HepG2 (cell line): ENCODE measurements around the gene MTFP1. TPM values are rescaled to one million over a fixed set of nuclear protein-coding genes. Genes with fewer than 3 reads are reported as not detected.

Experiments
- ARID2 ChIP-seq: sonication (generic); formaldehyde crosslinking; IDR thresholded peaks from 2 replicates; pipeline ENCODE4 v1.8.1; 2022; ENCODE audit warnings: mild to moderate bottlenecking, missing genetic modification reagents, borderline replicate concordance
- ASH2L ChIP-seq: fragments of 300-600, 200-600 bp; sonication (generic); IDR thresholded peaks from 2 replicates; pipeline ENCODE4 v1.7.0; 2017; ENCODE audit warnings: low read depth, mild to moderate bottlenecking, moderate library complexity, mixed read lengths, low read length; ENCODE audit not compliant: insufficient read length
- BRF2 ChIP-seq: sonication (generic); formaldehyde crosslinking; IDR thresholded peaks from 2 replicates; pipeline ENCODE4 v1.8.1; 2022; ENCODE audit warnings: mild to moderate bottlenecking, missing genetic modification reagents
- FLYWCH1 ChIP-seq: sonication (generic); formaldehyde crosslinking; IDR thresholded peaks from 2 replicates; pipeline ENCODE4 v1.8.1; 2023; ENCODE audit warnings: mild to moderate bottlenecking, missing genetic modification reagents
- GATAD2A ChIP-seq: IDR thresholded peaks from 2 replicates; pipeline ENCODE4 v1.6.1; 2016
- HOXD1 ChIP-seq: sonication (generic); formaldehyde crosslinking; IDR thresholded peaks from 2 replicates; pipeline ENCODE4 v1.5.0; 2020; ENCODE audit warnings: missing genetic modification reagents
- IKZF4 ChIP-seq: sonication (generic); formaldehyde crosslinking; IDR thresholded peaks from 2 replicates; pipeline ENCODE4 v1.5.1; 2020; ENCODE audit warnings: borderline replicate concordance, mild to moderate bottlenecking, low read depth, missing genetic modification reagents; ENCODE audit errors: not compliant biosample characterization
- KAT8 ChIP-seq: IDR thresholded peaks from 2 replicates; pipeline ENCODE4 v1.6.1; 2016; ENCODE audit warnings: missing genetic modification reagents, missing compliant biosample characterization
- MYPOP ChIP-seq: sonication (generic); formaldehyde crosslinking; IDR thresholded peaks from 2 replicates; pipeline ENCODE4 v1.8.1; 2023; ENCODE audit warnings: mild to moderate bottlenecking, moderate library complexity, missing genetic modification reagents
- TFE3 ChIP-seq: IDR thresholded peaks from 2 replicates; pipeline ENCODE4 v1.6.1; 2016
- TOE1 ChIP-seq: sonication (generic); formaldehyde crosslinking; IDR thresholded peaks from 2 replicates; pipeline ENCODE4 v1.4.0; 2020; ENCODE audit warnings: mild to moderate bottlenecking, missing genetic modification reagents
- ZFP82 ChIP-seq: sonication (generic); formaldehyde crosslinking; IDR thresholded peaks from 2 replicates; pipeline ENCODE4 v1.5.1; 2020; ENCODE audit warnings: mild to moderate bottlenecking, missing genetic modification reagents, borderline replicate concordance
- ZHX2 ChIP-seq, 2 experiments: sonication (generic) in 1 of 2; formaldehyde crosslinking in 1 of 2; IDR thresholded peaks; 2 replicates each; pipeline versions ENCODE4 v1.6.1 to v1.9.0; 2014 to 2022; ENCODE audit warnings: antibody characterized with exemption in 1 of 2, borderline replicate concordance in 1 of 2, inconsistent platforms in 1 of 2, low read depth in 1 of 2, missing genetic modification reagents in 1 of 2
- ZNF34 ChIP-seq: sonication (generic); formaldehyde crosslinking; IDR thresholded peaks from 2 replicates; pipeline ENCODE4 v1.4.0; 2020; ENCODE audit warnings: mild to moderate bottlenecking, missing genetic modification reagents, borderline replicate concordance
- ZNF354B ChIP-seq: sonication (generic); formaldehyde crosslinking; IDR thresholded peaks from 2 replicates; pipeline ENCODE4 v1.8.0; 2022; ENCODE audit warnings: mild to moderate bottlenecking, missing genetic modification reagents
- ZNF543 ChIP-seq: sonication (generic); formaldehyde crosslinking; IDR thresholded peaks from 2 replicates; pipeline ENCODE4 v1.4.0; 2020; ENCODE audit warnings: mild to moderate bottlenecking, missing genetic modification reagents
- ZNF674 ChIP-seq: sonication (generic); formaldehyde crosslinking; IDR thresholded peaks from 2 replicates; pipeline ENCODE4 v1.5.0; 2020; ENCODE audit warnings: low read depth, mild to moderate bottlenecking, missing genetic modification reagents
- ZNF7 ChIP-seq: IDR thresholded peaks from 2 replicates; pipeline ENCODE4 v1.6.1; 2016; ENCODE audit warnings: missing biosample characterization, missing genetic modification reagents
- polyA plus RNA-seq, 8 experiments: library from polyadenylated mRNA; depleted of rRNA in 3 of 8; stranded (reverse) in 7 of 8; unstranded in 1 of 8; fragments of >200 nt; fragmentation: Illumina TruSeq in 4 of 8; extraction: Trizol in 4 of 8; gene quantifications; 2 replicates each; pipeline versions ENCODE4 v1.2.1 to v1.2.3, GENCODE V29; 2011 to 2016; ENCODE audit warnings: low read depth in 4 of 8, missing spikeins in 1 of 8, mixed read lengths in 1 of 8; ENCODE audit not compliant: insufficient read depth in 1 of 8
- total RNA-seq, 5 experiments: library from RNA; depleted of rRNA; stranded (reverse); fragments of >200 nt; fragmentation: Illumina TruSeq; extraction: Trizol; gene quantifications; 2 replicates each; pipeline ENCODE4 v1.2.3, GENCODE V29; 2016; ENCODE audit warnings: low read depth in 1 of 5

The MTFP1 gene
- total and polyA plus RNA-seq, 2 of the 13 experiments (the other 11 are each of a cell fraction or from before 2014, with no cell fraction given) = 29.5 to 45.6 TPM

- TF ChIP-seq TFE3 (peak; percentile 46; the same call in 1 of the 2 replicates), FLYWCH1 (CRISPR knock-in tag) (no peak), ZNF674 (CRISPR knock-in tag) (no peak), ZNF34 (CRISPR knock-in tag) (no peak), HOXD1 (CRISPR knock-in tag) (no peak), BRF2 (CRISPR knock-in tag) (no peak), IKZF4 (CRISPR knock-in tag) (peak; percentile 30), ZNF7 (CRISPR knock-in tag) (peak; percentile 98), ASH2L (peak; percentile 17), ZFP82 (no peak), MYPOP (peak; percentile 69; the same call in 1 of the 2 replicates), ZNF543 (CRISPR knock-in tag) (no peak), KAT8 (peak; percentile 68), ZNF354B (CRISPR knock-in tag) (0 out of 2 replicates have a peak, but pooled peaks have one; percentile 66), GATAD2A (CRISPR knock-in tag) (0 out of 2 replicates have a peak, but pooled peaks have one; percentile 26), ZHX2 (IDR thresholded peaks at IDR 0.05; ENCODE audit: low read depth) (0 out of 2 replicates have a peak, but pooled peaks have one; percentile 15), ZHX2 (CRISPR knock-in tag; IDR thresholded peaks at IDR 0.05; ENCODE audit: borderline replicate concordance) (no peak), TOE1 (CRISPR knock-in tag) (no peak), ARID2 (CRISPR knock-in tag) (no peak)
Measured at GRCh38 chr22:30425616-30426387, at the start of gene MTFP1 (continued).
